Activated naive CD4-positive, alpha-beta T cell treated with anti-CD3 and anti-CD28 coated beads, Interleukin-2, amount 10 ng/mL, durations not matched to agents 7 days and 5 days (primary cell): ENCODE measurements around the gene HSPA2.
A peak's percentile ranks its signal among the peaks of the same experiment; 100 is the strongest.
"Not testable (repeated sequence)": the region's sequence is repeated elsewhere in the genome, so short reads cannot be mapped to it uniquely, and the experiment has no call there.

Experiments used
- CTCF ChIA-PET: fragments of 350-600 bp; sonication (Branson Sonifier 250); formaldehyde crosslinking; loops from one replicate; lab custom pipeline; 2021; ENCODE audit warnings: antibody characterized with exemption; lab: Charles Lee
- DNase-seq: peaks from one replicate; pipeline ENCODE4 v3.0.0-alpha.2; 2020
- H3K27ac Mint-ChIP-seq: one replicate; pipeline ENCODE4 v1.8.0; 2021; ENCODE audit warnings: mild to moderate bottlenecking, moderate library complexity, mixed read lengths
- H3K27me3 Mint-ChIP-seq: one replicate; pipeline ENCODE4 v1.8.0; 2021; ENCODE audit warnings: mild to moderate bottlenecking, mixed read lengths
- H3K36me3 Mint-ChIP-seq: one replicate; pipeline ENCODE4 v1.8.0; 2021; ENCODE audit warnings: mixed read lengths
- H3K4me1 Mint-ChIP-seq: one replicate; pipeline ENCODE4 v1.8.0; 2021; ENCODE audit warnings: mixed read lengths
- H3K4me3 Mint-ChIP-seq: one replicate; pipeline ENCODE4 v1.8.0; 2021; ENCODE audit warnings: mild to moderate bottlenecking, moderate library complexity, mixed read lengths
- H3K9me3 Mint-ChIP-seq: one replicate; pipeline ENCODE4 v1.8.0; 2021; ENCODE audit warnings: mixed read lengths

HSPA2 gene

DNA sequence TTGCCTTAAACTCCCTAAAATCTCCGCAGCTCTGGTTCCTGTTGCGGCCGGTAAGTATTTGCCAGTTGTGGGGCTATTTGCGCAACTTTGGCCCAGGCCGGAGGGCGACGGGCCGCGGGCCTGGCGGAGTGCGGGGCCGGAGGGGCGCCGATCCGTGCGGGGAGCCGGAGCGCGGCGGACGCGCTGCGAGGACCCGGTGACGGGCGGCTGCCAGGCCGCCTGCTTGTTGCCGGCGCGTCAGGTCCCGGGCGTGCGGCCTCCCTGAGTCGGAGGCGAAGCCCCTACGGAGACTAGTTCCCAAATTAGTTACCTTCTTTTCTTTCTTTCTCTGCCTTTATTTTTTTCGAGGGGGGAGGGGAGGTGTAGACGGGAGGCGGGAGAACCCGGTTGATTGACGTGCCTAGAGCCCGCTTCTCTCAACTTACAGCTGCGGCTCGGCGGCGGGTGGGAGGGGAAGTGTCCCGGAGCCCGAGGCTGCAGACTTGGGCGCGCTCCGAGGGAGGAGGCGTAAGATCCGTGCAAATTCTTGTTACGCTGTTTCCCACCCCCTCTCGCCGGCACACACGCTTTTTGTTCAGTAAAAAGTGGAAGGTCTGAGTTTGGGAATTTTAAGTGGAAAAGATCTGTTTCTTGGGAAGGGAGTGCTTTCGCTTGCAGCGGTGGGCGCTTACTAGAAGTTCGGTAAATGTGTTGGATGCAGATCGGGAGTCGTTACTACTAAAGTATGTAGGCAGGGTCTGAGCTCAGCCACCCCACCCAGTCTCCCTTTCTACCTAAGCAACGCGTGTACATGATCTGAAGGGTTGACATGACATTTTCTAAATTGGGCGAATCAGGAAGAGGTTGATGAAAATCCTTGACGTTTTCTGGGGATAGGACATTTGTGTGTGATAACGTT lies 35.4 kb upstream of the HSPA2 start:
- Mint-ChIP-seq H3K4me1 (peaks cover 64% of the 10 kb centered on the region), H3K27me3 (peaks cover 4% of the 10 kb centered on the region), H3K9me3 (no peaks in the 10 kb centered on the region), H3K36me3 (peaks cover 44% of the 10 kb centered on the region), H3K27ac (peak overlapping the region; percentile 100), H3K4me3 (peak overlapping the region; percentile 86)
- DNase-seq, result peak; percentile 91
- CTCF ChIA-PET, result interaction anchor here (1.0 kb wide), 1 partner anchor 25 kb away, joined by 3 read pairs; no protein-coding TSS in a partner anchor

DNA sequence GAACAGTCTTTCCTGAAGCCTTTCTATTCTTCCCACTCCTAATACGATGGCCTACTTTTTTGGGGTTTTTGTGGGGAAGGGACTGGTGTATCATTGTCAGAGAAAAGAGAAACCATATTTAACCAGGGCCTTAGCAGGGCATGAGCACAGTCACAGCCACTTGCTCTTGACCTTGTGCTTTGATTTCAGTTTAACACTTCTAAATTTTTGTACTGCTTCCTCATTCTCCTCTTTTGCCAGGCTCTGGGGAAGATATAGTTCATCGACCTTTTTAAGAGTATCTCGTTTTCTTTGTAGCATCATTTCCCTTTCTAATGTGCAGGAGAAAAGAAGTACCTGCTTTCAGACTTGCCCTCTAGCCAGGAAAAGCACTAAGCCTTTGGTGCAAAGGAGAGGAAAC lies 33.8 kb upstream of the HSPA2 start:
- Mint-ChIP-seq H3K9me3 (no peaks in the 10 kb centered on the region), H3K4me1 (peaks cover 64% of the 10 kb centered on the region), H3K36me3 (peaks cover 43% of the 10 kb centered on the region), H3K27ac (peak overlapping the region; percentile 100), H3K4me3 (peak overlapping the region; percentile 86), H3K27me3 (peaks cover 4% of the 10 kb centered on the region)
- no peak for DNase-seq
- CTCF ChIA-PET, result no interaction called here

DNA sequence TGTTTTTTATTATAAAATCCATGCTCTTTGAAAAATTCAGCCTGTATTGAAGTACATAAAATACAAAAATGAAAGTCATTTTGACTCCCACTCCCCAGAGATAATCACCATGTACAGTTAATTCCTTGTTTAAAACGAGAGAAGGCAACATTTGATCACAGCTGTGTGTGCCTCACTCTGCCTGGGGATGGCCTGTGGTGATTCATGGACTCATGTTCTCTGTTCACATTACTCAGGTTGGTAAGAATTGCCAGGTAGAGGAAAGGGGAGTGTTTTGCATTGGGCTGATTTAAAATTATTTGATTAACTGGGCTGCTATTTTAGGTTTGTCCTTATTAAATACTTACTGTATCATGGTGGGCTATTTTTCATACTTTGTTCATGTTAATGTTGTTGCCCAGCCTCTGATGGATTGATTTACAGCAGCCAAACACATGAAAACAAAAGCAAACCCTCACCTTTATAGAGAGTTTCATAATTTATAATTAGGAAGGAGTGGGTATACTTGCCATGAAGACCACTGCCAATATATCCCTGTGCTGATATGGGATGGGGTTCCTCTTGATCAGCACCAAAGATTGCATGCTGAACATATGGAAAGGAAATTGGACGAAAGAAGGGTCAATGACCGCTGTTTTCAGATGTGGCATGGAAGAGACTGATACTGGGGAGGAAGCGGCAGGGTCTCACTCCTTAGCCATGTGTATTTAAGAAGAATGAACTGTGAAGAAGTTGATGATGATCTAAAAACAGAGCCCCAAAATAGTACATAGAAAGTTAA lies 33.0 kb upstream of the HSPA2 start:
- peaks cover 62% of the 10 kb centered on the region for H3K4me1 Mint-ChIP-seq
- peak overlapping the region; percentile 86 for H3K4me3 Mint-ChIP-seq
- DNase-seq, result no peak
- CTCF ChIA-PET, result interaction anchor here (0.8 kb wide), 1 partner anchor 21 kb away, joined by 3 read pairs; no protein-coding TSS in a partner anchor
- H3K27me3 Mint-ChIP-seq, result peaks cover 4% of the 10 kb centered on the region
- peaks cover 35% of the 10 kb centered on the region for H3K36me3 Mint-ChIP-seq
- no peaks in the 10 kb centered on the region for H3K9me3 Mint-ChIP-seq
- peak overlapping the region; percentile 100 for H3K27ac Mint-ChIP-seq

DNA sequence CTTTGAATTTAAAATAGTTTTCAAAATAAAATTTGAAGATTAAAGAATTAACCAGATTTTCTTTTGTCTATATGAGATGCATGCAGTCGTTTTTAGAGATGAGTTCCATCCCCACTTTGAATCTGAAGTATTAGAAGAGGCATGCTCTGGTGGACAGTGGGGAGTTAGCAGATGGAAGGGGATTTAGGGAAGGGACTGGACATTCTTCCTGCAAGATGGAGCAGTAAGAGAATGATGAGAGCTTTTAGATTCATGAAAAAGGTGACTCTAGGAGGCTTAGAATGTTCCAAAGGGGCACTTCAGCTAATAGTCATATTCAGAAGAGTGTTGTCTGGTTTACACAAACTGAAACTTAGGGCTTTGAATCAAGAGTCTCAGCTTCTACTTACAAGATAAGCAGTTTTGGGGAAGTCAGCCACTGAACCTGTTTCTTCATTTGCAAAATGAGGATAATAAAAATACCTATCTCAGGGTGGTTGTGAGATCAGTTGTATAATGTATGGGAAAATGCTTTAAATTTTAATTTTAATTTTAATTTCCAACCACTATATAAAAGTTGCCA lies 32.2 kb upstream of the HSPA2 start:
- Mint-ChIP-seq H3K36me3 (peaks cover 31% of the 10 kb centered on the region), H3K27me3 (peaks cover 4% of the 10 kb centered on the region), H3K4me3 (peak overlapping the region; percentile 51), H3K9me3 (no peaks in the 10 kb centered on the region), H3K4me1 (peaks cover 62% of the 10 kb centered on the region), H3K27ac (peak overlapping the region; percentile 25)
- CTCF ChIA-PET, result interaction anchor here (0.8 to 3.5 kb wide), 2 partner anchors 21 to 78 kb away, joined by 3 to 23 read pairs; no protein-coding TSS in a partner anchor
- no peak for DNase-seq

DNA sequence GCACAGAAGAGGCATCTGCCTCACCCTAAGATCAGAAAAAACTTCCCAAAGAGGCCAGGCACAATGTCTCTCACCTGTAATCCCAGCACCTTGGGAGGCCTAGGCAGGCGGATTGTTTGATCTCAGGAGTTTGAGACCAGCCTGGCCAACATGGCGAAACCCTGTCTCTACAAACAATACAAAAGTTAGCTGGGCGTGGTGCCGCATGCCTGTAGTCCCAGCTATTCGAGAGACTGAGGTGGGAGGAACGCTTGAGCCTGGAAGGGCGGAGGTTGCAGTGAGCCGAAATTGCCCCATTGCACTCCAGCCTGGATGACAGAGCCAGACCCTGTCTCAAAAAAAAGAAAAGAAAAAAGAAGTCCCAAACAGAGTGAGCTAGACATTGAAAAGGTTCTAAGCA lies 31.5 kb upstream of the HSPA2 start:
- H3K4me3 Mint-ChIP-seq, result no peak overlapping the region
- CTCF ChIA-PET, result interaction anchor here (1.3 to 3.5 kb wide), 2 partner anchors 12 to 79 kb away, joined by 3 to 23 read pairs; no protein-coding TSS in a partner anchor
- peaks cover 64% of the 10 kb centered on the region for H3K4me1 Mint-ChIP-seq
- H3K9me3 Mint-ChIP-seq, result no peaks in the 10 kb centered on the region
- H3K36me3 Mint-ChIP-seq, result peaks cover 31% of the 10 kb centered on the region
- H3K27ac Mint-ChIP-seq, result peak overlapping the region; percentile 45
- H3K27me3 Mint-ChIP-seq, result peaks cover 1% of the 10 kb centered on the region
- DNase-seq, result no peak

DNA sequence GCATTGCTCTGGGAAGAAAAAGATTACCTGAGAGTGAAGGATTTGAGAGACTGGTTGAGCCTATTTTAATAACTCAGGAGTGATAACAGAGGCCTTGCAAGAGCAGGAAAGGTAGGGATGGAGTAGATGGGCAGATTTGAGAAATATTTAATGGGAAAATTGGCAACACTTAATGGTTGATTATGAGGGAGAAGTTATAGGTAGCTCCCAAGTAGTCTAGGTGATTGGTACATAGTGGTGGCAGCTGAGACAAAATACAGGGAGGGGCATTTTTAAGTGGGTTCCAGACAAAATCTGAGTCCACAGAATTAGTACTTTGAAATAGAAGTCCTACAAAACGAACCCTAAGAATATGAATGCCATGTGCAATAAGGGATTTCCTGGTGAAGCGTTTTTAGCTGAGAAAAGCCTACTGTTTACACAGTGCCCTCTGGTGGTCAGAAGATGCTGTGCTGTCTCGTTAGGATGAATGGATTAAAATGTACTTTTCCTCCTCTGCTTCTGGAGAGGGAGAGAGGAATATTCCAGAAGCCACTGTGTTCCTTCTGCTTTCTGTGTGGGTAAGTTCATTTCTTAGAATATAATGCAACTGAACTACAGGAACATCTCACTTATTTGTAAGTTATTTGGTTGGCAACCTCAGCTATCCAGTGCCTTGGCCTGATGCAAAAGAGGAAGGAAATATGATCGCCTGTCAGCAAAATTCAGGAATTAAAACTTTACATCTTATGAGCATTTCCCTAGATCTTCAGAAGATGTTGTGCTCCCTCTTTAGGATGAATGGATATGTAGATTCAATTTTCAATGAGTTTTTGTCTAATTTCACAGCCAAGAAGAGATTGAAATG lies 29.5 kb upstream of the HSPA2 start:
- peak; percentile 79 for DNase-seq
- Mint-ChIP-seq H3K27ac (peak overlapping the region; percentile 13), H3K9me3 (no peaks in the 10 kb centered on the region), H3K27me3 (no peaks in the 10 kb centered on the region), H3K36me3 (peaks cover 22% of the 10 kb centered on the region), H3K4me3 (no peak overlapping the region), H3K4me1 (peaks cover 62% of the 10 kb centered on the region)
- CTCF ChIA-PET, result interaction anchor here (0.7 to 3.5 kb wide), 23 partner anchors 9 to 168 kb away, joined by 3 to 23 read pairs (median 4); partner anchors contain the start of genes AKAP5, HSPA2 and PPP1R36

DNA sequence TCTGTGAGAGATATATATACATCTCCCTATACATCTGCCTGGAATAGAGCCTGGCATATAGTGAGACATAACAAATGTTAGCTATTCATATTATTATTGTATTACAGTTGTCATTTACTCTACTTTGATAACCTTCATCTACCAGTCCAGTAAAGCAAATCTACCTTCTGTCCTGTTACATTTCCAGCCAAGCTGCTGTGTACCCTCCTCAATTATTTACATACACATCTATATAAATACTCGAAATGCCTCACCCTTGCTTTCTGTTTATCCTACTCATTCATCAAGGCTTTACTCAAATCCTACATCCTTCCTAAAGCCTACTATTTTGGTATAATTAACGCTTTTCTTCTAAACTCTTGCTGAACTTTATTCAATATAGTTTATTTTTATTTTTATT lies 27.3 kb upstream of the HSPA2 start:
- CTCF ChIA-PET, result interaction anchor here (0.6 kb wide), 1 partner anchor 95 kb away, joined by 3 read pairs; no protein-coding TSS in a partner anchor
- Mint-ChIP-seq H3K4me1 (peaks cover 48% of the 10 kb centered on the region), H3K27ac (no peak overlapping the region), H3K36me3 (peaks cover 11% of the 10 kb centered on the region), H3K4me3 (no peak overlapping the region), H3K27me3 (no peaks in the 10 kb centered on the region), H3K9me3 (no peaks in the 10 kb centered on the region)
- no peak for DNase-seq

DNA sequence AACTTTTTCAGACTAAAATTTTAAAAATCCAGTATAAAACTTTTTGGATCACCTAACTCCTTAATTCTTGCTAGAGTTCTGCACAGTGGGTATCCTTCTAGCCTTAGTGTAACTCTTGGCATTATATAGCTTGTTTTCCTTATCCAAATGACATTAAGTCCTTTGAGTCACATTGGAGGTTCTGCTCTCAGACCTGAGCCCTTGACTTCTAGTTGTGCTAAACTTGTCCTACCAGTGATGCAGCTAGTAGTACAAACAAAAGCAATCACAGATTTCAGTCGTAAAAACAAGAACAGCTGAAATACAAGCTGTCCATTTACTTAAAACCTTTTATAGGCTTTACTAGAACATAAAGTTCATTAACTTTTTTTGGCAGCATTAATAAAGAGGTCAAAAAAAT lies 25.5 kb upstream of the HSPA2 start:
- Mint-ChIP-seq H3K27ac (no peak overlapping the region), H3K27me3 (no peaks in the 10 kb centered on the region), H3K9me3 (no peaks in the 10 kb centered on the region), H3K36me3 (peaks cover 9% of the 10 kb centered on the region), H3K4me1 (peaks cover 30% of the 10 kb centered on the region), H3K4me3 (no peak overlapping the region)
- CTCF ChIA-PET, result interaction anchor here (0.6 to 3.1 kb wide), 3 partner anchors 19 to 1022 kb away, joined by 3 to 11 read pairs (median 3); no protein-coding TSS in a partner anchor
- DNase-seq, result no peak

DNA sequence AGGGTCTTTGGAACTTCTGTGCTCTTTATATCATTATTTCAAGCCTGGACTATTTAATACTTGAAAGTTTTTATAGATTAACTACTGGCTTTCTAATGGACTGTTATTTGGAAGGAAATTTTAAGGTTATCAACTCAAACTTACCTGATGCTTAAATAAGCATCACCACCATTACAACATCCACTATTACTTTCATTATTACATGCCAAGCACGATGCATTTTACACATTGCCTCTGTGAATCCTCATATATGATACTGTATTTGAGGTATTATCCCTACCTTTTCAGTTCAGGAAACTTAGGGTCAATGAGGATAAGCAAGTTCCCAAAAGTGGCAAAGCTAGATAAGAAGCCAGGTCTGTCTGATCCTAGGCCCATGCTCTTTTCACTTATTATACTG lies 23.6 kb upstream of the HSPA2 start:
- DNase-seq, result no peak
- CTCF ChIA-PET, result interaction anchor here (1.1 to 3.1 kb wide), 2 partner anchors 16 to 172 kb away, joined by 3 to 11 read pairs; no protein-coding TSS in a partner anchor
- Mint-ChIP-seq H3K9me3 (no peaks in the 10 kb centered on the region), H3K4me3 (no peak overlapping the region), H3K27me3 (no peaks in the 10 kb centered on the region), H3K36me3 (peaks cover 7% of the 10 kb centered on the region), H3K4me1 (peaks cover 19% of the 10 kb centered on the region), H3K27ac (no peak overlapping the region)

DNA sequence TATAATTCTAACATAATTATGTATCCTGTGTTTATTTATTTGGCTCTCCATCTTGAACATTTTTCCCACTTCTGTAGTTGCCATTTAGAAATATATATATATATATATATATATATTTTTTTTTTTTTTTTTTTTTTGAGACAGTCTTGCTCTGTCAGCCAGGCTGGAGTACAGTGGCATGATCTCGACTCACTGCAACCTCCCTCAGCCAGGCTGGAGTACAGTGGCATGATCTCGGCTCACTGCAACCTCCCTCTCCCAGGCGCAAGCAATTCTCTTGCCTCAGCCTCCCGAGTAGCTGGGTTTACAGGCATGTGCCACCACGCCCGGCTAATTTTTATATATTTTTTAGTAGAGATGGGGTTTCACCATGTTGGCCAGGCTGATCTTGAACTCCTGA lies 22.9 kb upstream of the HSPA2 start:
- H3K4me3 Mint-ChIP-seq, H3K27ac Mint-ChIP-seq, H3K27me3 Mint-ChIP-seq, CTCF ChIA-PET, H3K9me3 Mint-ChIP-seq, H3K36me3 Mint-ChIP-seq, DNase-seq: not testable (repeated sequence)
- H3K4me1 Mint-ChIP-seq, result peaks cover 16% of the 10 kb centered on the region

DNA sequence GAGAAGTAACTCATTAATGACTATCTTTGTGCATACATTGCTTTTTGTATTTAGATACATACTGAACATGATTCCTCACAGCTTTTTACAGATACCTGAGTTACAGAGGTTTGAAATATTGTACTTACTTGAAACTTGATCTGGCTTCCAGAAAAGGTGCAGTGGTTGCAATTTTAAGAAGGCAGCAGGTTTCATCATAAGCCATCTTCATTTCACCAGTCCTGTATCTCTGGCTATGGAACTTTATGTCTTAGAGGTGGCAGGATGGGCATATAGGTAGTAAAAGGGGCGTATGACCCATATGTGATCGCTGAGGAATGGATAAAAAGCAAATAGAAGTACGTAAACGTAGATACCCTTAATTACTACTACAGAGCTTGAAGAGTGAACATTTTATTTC lies 22.3 kb upstream of the HSPA2 start:
- Mint-ChIP-seq H3K4me1 (peaks cover 16% of the 10 kb centered on the region), H3K27me3 (no peaks in the 10 kb centered on the region), H3K36me3 (peaks cover 7% of the 10 kb centered on the region), H3K27ac (no peak overlapping the region), H3K4me3 (no peak overlapping the region), H3K9me3 (no peaks in the 10 kb centered on the region)
- DNase-seq, result no peak
- CTCF ChIA-PET, result interaction anchor here (1.2 kb wide), 1 partner anchor 119 kb away, joined by 4 read pairs; no protein-coding TSS in a partner anchor

DNA sequence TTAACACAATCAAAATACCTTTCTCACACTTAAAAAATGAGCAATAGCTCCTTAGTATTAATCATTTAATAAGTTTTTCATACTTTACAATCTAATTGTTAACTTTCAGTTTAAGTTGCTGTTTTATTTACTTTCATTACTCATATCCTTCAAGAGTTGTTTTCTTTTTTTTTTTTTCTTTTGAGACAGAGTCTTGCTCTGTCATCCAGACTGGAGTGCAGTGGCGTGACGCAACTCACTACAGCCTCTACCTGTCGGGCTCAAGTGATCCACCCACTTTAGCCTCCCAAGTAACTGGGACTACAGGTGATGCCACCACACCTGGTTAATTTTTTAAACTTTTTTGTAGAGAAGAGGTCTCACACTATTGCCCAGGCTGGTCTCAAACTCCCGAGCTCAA lies 19.8 kb upstream of the HSPA2 start:
- H3K36me3 Mint-ChIP-seq, result peaks cover 9% of the 10 kb centered on the region
- no peak overlapping the region for H3K27ac Mint-ChIP-seq
- no peak for DNase-seq
- CTCF ChIA-PET, result no interaction called here
- H3K27me3 Mint-ChIP-seq, result no peaks in the 10 kb centered on the region
- no peak overlapping the region for H3K4me3 Mint-ChIP-seq
- H3K4me1 Mint-ChIP-seq, result peaks cover 13% of the 10 kb centered on the region
- H3K9me3 Mint-ChIP-seq, result no peaks in the 10 kb centered on the region
